Effector memory CD8-positive, alpha-beta T cell (primary cell): ENCODE data around the gene SNX20.
A peak's percentile ranks its signal among the peaks of the same experiment; 100 is the strongest.

Experiments
- ATAC-seq: fragments of 150-1000 bp; cut with Tn5 transposase; replicated peaks from 2 replicates; pipeline ENCODE4 v1.10.0; 2021; ENCODE audit warnings: mild to moderate bottlenecking, moderate library complexity
- DNase-seq, 3 experiments: peaks; one replicate each; pipeline ENCODE4 v3.0.0; 2021
- H3K27ac Mint-ChIP-seq, 2 donors: one replicate each; pipeline ENCODE4 v1.8.0; 2022; ENCODE audit warnings: mild to moderate bottlenecking in 2 of 2, mixed read lengths in 2 of 2, moderate library complexity in 2 of 2
- H3K27me3 Mint-ChIP-seq, 2 donors: one replicate each; pipeline ENCODE4 v1.8.0; 2022; ENCODE audit warnings: mixed read lengths in 2 of 2
- H3K36me3 Mint-ChIP-seq: one replicate; pipeline ENCODE4 v1.8.0; 2022; ENCODE audit warnings: mild to moderate bottlenecking, moderate library complexity, mixed read lengths; ENCODE audit not compliant: insufficient read depth
- H3K4me1 Mint-ChIP-seq, 2 donors: one replicate each; pipeline ENCODE4 v1.8.0; 2022; ENCODE audit warnings: low read depth in 2 of 2, mixed read lengths in 2 of 2
- H3K4me3 Mint-ChIP-seq, 2 donors: one replicate each; pipeline ENCODE4 v1.8.0; 2022; ENCODE audit warnings: mild to moderate bottlenecking in 2 of 2, mixed read lengths in 2 of 2, moderate library complexity in 2 of 2
- H3K9me3 Mint-ChIP-seq, 2 donors: one replicate each; pipeline ENCODE4 v1.8.0; 2022; ENCODE audit warnings: mixed read lengths in 2 of 2

SNX20 gene

DNA sequence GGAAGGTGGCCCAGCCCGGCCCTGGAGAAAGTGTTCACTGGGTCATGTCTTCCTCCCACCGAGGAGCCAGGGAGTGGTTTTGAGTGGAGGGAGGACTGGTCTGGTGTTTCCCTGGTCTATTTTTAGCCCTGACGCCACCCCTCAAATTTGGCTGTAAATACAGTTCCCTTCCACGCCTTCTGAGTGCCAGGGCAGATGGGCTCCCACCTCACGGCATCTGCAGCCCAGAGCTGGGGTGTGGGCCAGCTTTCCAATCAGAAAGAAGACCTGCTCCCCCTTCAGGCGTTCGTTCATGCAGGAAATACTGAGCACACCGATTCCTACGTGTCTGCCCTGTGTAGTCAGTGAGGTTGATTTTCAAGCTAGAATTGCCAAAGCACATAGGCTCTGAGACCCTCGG, 53.7 kb downstream of the SNX20 start:
- Mint-ChIP-seq H3K27ac (peak overlapping the region; percentile 83 to 85), H3K36me3 (no peaks in the 10 kb centered on the region), H3K4me3 (peak overlapping the region; percentile 40 to 71), H3K9me3 (no peaks in the 10 kb centered on the region), H3K4me1 (peaks cover 11 to 15% of the 10 kb centered on the region in 2 donors), H3K27me3 (no peaks in the 10 kb centered on the region)
- ATAC-seq: peak; percentile 68
- peak in 2 of 3 experiments; percentile 7 to 11 for DNase-seq

DNA sequence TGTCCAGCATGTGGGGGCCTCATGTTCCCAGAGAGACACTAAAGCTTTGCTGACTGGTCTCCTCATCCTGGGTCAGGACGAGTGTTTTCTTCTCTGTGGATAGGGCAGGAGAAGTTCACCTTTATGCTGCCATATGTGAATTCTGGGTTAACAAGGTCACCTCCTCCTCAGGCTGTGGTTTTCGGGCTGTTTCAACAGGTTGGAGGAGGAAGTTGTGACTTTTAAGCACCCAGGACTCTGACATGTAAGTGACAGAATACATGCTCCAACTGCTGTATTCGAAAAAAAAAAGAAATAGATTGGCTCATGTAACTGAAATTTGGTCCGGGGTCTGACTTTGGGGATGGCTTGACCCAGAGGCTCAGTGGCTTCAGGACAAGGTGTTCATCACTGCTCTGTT, 54.2 kb downstream of the SNX20 start:
- Mint-ChIP-seq H3K27me3 (no peaks in the 10 kb centered on the region), H3K4me3 (peak overlapping the region; percentile 40 to 71), H3K9me3 (no peaks in the 10 kb centered on the region), H3K4me1 (peaks cover 11 to 15% of the 10 kb centered on the region in 2 donors), H3K27ac (peak overlapping the region; percentile 3 to 85), H3K36me3 (no peaks in the 10 kb centered on the region)
- no peak for DNase-seq
- ATAC-seq: peak; percentile 45

DNA sequence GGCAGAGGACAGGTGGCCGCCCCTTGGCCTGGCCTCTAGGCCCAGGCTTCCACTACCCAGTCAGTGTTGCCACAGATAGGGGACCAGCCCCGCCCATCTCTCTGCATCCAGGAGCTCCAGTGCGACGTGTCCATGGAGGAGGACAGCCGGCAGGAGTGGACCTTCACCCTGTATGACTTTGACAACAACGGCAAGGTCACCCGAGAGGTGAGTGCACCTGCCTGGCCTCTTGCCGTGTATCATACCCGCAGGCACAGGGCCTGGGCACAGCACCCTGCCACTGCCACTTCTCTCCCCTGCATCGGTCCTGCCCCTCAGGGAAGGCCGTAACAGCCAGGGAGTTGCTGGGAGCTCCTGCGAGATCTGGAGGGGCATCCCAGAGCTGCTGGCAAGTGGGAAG, 55.7 kb downstream of the SNX20 start:
- H3K36me3 Mint-ChIP-seq: no peaks in the 10 kb centered on the region
- no peak for DNase-seq
- no peaks in the 10 kb centered on the region for H3K27me3 Mint-ChIP-seq
- H3K9me3 Mint-ChIP-seq: no peaks in the 10 kb centered on the region
- ATAC-seq: no peak
- H3K27ac Mint-ChIP-seq: no peak overlapping the region
- H3K4me3 Mint-ChIP-seq: no peak overlapping the region
- H3K4me1 Mint-ChIP-seq: peaks cover 11 to 15% of the 10 kb centered on the region in 2 donors

DNA sequence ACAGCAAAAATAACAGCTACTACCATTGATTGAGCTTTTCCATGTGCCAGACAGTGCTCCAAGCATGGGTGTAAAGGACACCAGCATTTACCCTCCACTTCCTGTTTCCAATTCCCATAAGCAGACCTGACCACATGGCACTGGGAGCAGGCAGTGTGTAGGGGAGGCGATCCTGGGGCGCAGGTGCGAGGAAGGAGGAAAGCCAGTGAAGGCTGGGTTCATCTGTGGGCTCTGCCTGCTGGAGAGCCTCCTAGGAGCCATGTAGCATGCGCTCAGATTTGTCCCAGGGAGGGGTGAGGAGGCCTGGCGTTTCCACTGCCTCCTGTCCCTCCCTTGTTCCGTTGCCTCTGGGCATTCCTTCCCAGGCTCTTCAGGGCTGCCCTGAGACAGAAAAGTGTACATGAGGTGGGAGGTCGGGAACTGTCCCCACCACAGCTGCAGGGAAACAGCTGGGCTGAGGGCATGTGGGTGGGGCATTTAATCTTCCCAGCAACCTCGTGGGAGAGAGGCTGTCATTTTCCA, 56.6 kb downstream of the SNX20 start:
- Mint-ChIP-seq H3K27me3 (no peaks in the 10 kb centered on the region), H3K4me1 (peaks cover 11 to 15% of the 10 kb centered on the region in 2 donors), H3K4me3 (no peak overlapping the region), H3K27ac (no peak overlapping the region), H3K9me3 (no peaks in the 10 kb centered on the region), H3K36me3 (no peaks in the 10 kb centered on the region)
- DNase-seq (no peak), ATAC-seq (no peak)

DNA sequence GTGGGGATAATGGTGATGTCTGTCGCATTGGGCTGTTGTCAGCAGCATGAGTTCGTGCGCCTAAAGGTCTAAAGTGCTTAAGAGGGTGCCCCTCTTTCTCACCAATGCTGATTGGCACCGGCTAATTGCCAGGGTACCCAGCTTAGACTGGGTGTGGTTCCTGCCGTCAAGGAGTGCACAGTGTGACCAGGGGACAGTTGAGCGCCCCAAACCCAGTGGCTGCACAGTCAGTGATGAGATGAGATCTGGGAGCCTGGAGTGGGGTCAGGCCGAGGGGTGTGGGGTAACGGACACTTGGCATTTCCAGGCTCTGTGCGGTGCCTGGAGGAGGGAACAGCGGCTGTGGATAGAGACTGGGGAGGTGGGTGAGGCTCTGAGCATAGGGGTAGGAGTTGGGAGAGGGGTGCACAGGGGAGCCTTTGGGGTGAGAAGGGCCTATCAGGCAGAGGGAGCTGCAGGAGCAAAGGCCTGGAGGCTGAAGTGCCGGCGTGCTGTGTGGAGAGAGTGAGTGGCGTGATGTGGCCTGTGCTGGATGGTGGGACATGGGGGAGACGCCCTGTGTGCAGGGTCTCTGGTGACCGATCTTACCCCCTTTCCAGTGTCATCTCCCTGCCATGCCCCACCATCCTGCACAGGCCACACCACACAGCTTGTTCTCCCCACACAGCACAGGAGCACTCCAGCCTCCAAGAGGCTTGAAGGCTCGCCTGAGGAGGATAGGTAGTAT, 58.3 kb downstream of the SNX20 start:
- Mint-ChIP-seq H3K4me3 (no peak overlapping the region), H3K27me3 (no peaks in the 10 kb centered on the region), H3K4me1 (peaks cover 11 to 15% of the 10 kb centered on the region in 2 donors), H3K36me3 (no peaks in the 10 kb centered on the region), H3K27ac (no peak overlapping the region), H3K9me3 (no peaks in the 10 kb centered on the region)
- ATAC-seq: no peak
- no peak for DNase-seq

DNA sequence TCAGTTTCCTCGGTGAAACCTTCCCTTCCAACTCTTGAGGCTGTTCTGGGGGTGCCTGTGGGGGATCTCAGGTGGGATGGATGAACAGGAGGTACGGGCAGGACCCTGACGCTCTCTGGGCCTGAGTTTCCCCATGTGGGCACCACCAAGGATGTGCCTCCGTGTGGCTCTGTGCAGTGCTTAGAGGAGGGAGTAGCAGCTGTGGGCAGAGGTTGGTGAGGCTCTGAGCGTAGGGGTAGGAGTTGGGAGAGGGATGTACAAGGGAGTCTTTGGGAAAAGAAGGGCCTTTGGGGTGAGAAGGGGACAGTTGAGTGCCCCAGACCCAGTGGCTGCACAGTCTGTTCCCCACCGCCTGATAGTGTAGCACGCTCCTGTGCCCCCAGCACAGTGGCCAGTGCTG, 59.1 kb downstream of the SNX20 start:
- no peak overlapping the region for H3K27ac Mint-ChIP-seq
- H3K4me3 Mint-ChIP-seq: no peak overlapping the region
- DNase-seq (no peak), ATAC-seq (no peak)
- no peaks in the 10 kb centered on the region for H3K27me3 Mint-ChIP-seq
- no peaks in the 10 kb centered on the region for H3K9me3 Mint-ChIP-seq
- H3K4me1 Mint-ChIP-seq: peaks cover 5 to 7% of the 10 kb centered on the region in 2 donors
- H3K36me3 Mint-ChIP-seq: no peaks in the 10 kb centered on the region
